HepG2 (cell line): ENCODE measurements around the gene UBE2O. TPM values are rescaled to one million over a fixed set of nuclear protein-coding genes. Genes with fewer than 3 reads are reported as not detected.

Experiments
- ATAC-seq: fragments of 200-7000 bp; cut with Tn5 transposase; 3 replicates; pipeline ENCODE4 v1.9.1; 2020; ENCODE audit warnings: mild to moderate bottlenecking, moderate library complexity
- BruUV-seq: library from RNA; stranded (reverse); fragments of 400-500 nt; replicated peaks from 2 replicates; lab custom pipeline; 2021; lab: Mats Ljungman, UMichigan
- CTCF ChIA-PET: fragments of 300-600 bp; formaldehyde crosslinking; extraction: SDS; loops from one replicate; lab custom pipeline; 2021; ENCODE audit warnings: low total read pairs, inconsistent platforms, low intra/inter-chr PET ratio; lab: Yijun Ruan, JAX
- POLR2A ChIA-PET: fragments of 350-600 bp; sonication (Branson Sonifier 250); formaldehyde crosslinking; loops from one replicate; lab custom pipeline; 2020; ENCODE audit warnings: antibody characterized with exemption, inconsistent platforms; lab: Yijun Ruan, JAX
- DNase-seq: peaks from one replicate; pipeline ENCODE4 v3.0.0-alpha.2; 2015; ENCODE audit warnings: low spot score
- FAIRE-seq: peaks from 3 replicates; lab custom pipeline; 2011; peaks lifted over from hg19 to GRCh38; lab: Jason Lieb, UNC
- H2AFZ ChIP-seq: one replicate; pipeline ENCODE4 v1.6.1; 2011; ENCODE audit warnings: low read length, inconsistent platforms
- H3K27ac ChIP-seq: fragments of 300-600 bp; 3 replicates; pipeline ENCODE4 v1.8.0; 2011; ENCODE audit warnings: mixed run types, mild to moderate bottlenecking, mixed read lengths, low read length, inconsistent platforms; ENCODE audit not compliant: insufficient read depth; ENCODE audit errors: extremely low read length
- H3K27me3 ChIP-seq, 2 experiments: fragments of 200-600 bp in 1 of 2; 2 replicates in 1 of 2; 3 replicates in 1 of 2; pipeline versions ENCODE4 v1.6.0 to v1.8.0; 2011; ENCODE audit warnings: low read length in 2 of 2, mild to moderate bottlenecking in 2 of 2, moderate library complexity in 2 of 2, inconsistent platforms in 1 of 2; ENCODE audit not compliant: insufficient read depth in 2 of 2, control insufficient read depth in 1 of 2
- H3K36me3 ChIP-seq, 2 experiments: fragments of 200-600 bp in 1 of 2; replicated peaks in 1 of 2; 2 replicates in 1 of 2; 3 replicates in 1 of 2; pipeline versions ENCODE4 v1.5.1 to v1.8.0; 2011; ENCODE audit warnings: low read length in 2 of 2, inconsistent platforms in 1 of 2; ENCODE audit not compliant: insufficient read depth in 2 of 2, control insufficient read depth in 1 of 2
- H3K4me1 ChIP-seq: 2 replicates; pipeline ENCODE4 v1.5.1; 2012; ENCODE audit warnings: low read length, inconsistent platforms; ENCODE audit not compliant: insufficient read depth
- H3K4me2 ChIP-seq: 2 replicates; pipeline ENCODE4 v1.6.0; 2011; ENCODE audit warnings: low read depth, low read length, inconsistent platforms
- H3K4me3 ChIP-seq, 3 experiments: fragments of 200-600 bp in 1 of 3; sonication (generic), shearing (Covaris generic) in 1 of 3; replicated peaks in 1 of 3; 2 replicates each; pipeline ENCODE4 v1.5.1; 2011 to 2016; ENCODE audit warnings: low read length in 3 of 3, inconsistent platforms in 2 of 3, low read depth in 2 of 3, mild to moderate bottlenecking in 2 of 3, control low read depth in 1 of 3, mixed read lengths in 1 of 3; ENCODE audit not compliant: insufficient read depth in 1 of 3
- H3K79me2 ChIP-seq: one replicate; pipeline ENCODE4 v1.6.1; 2011; ENCODE audit warnings: low read length, inconsistent platforms; ENCODE audit not compliant: insufficient read depth
- H3K9ac ChIP-seq: 2 replicates; pipeline ENCODE4 v1.6.0; 2011; ENCODE audit warnings: mild to moderate bottlenecking, low read depth, low read length, inconsistent platforms; ENCODE audit not compliant: insufficient read depth
- H3K9me3 ChIP-seq: 2 replicates; pipeline ENCODE4 v1.5.1; 2012; ENCODE audit warnings: mild to moderate bottlenecking, low read length
- H4K20me1 ChIP-seq: 2 replicates; pipeline ENCODE4 v1.6.0; 2011; ENCODE audit warnings: inconsistent platforms, mild to moderate bottlenecking, low read length, moderate library complexity; ENCODE audit not compliant: insufficient read depth
- ELK4 ChIP-seq: sonication (generic); formaldehyde crosslinking; IDR thresholded peaks from 2 replicates; pipeline ENCODE4 v1.9.0; 2021; ENCODE audit warnings: missing genetic modification reagents, borderline replicate concordance
- FOXA3 ChIP-seq: IDR thresholded peaks from 2 replicates; pipeline ENCODE4 v1.6.1; 2016; ENCODE audit warnings: missing genetic modification reagents, missing compliant biosample characterization
- HCFC1 ChIP-seq: fragments of 150-350 bp; IDR thresholded peaks from 2 replicates; pipeline ENCODE4 v1.6.1; 2014; ENCODE audit warnings: low read depth, low read length
- HES4 ChIP-seq: sonication (generic); formaldehyde crosslinking; IDR thresholded peaks from 2 replicates; pipeline ENCODE4 v1.9.0; 2021; ENCODE audit warnings: mild to moderate bottlenecking, missing genetic modification reagents, borderline replicate concordance
- MNT ChIP-seq: fragments of 450-650 bp; IDR thresholded peaks from 2 replicates; pipeline ENCODE4 v1.6.1; 2016
- POLR2A ChIP-seq, 2 experiments: IDR thresholded peaks; 2 replicates each; pipeline ENCODE4 v1.6.1; 2011; ENCODE audit warnings: low read depth in 2 of 2, low read length in 2 of 2, mild to moderate bottlenecking in 1 of 2, moderate library complexity in 1 of 2; ENCODE audit not compliant: insufficient read depth in 1 of 2
- SALL2 ChIP-seq: sonication (generic); formaldehyde crosslinking; IDR thresholded peaks from 2 replicates; pipeline ENCODE4 v1.8.1; 2023; ENCODE audit warnings: mild to moderate bottlenecking, missing genetic modification reagents, inconsistent platforms
- THAP7 ChIP-seq: sonication (generic); formaldehyde crosslinking; IDR thresholded peaks from 2 replicates; pipeline ENCODE4 v1.8.1; 2023; ENCODE audit warnings: mild to moderate bottlenecking, missing genetic modification reagents
- TIGD3 ChIP-seq: sonication (generic); formaldehyde crosslinking; IDR thresholded peaks from 2 replicates; pipeline ENCODE4 v1.5.1; 2020; ENCODE audit warnings: mild to moderate bottlenecking, missing genetic modification reagents, borderline replicate concordance
- ZC3H4 ChIP-seq: sonication (generic); formaldehyde crosslinking; IDR thresholded peaks from 2 replicates; pipeline ENCODE4 v1.4.0; 2020; ENCODE audit warnings: missing genetic modification reagents, borderline replicate concordance
- ZNF367 ChIP-seq: sonication (generic); formaldehyde crosslinking; IDR thresholded peaks from 2 replicates; pipeline ENCODE4 v1.4.0; 2020; ENCODE audit warnings: missing genetic modification reagents, borderline replicate concordance
- ZNF501 ChIP-seq: sonication (generic); formaldehyde crosslinking; IDR thresholded peaks from 2 replicates; pipeline ENCODE4 v1.5.1; 2020; ENCODE audit warnings: mild to moderate bottlenecking, moderate library complexity, missing genetic modification reagents
- ZNF513 ChIP-seq: sonication (generic); formaldehyde crosslinking; conservative IDR thresholded peaks from 2 replicates; pipeline ENCODE4 v1.5.0; 2020; ENCODE audit warnings: missing genetic modification reagents
- ZNF543 ChIP-seq: sonication (generic); formaldehyde crosslinking; IDR thresholded peaks from 2 replicates; pipeline ENCODE4 v1.4.0; 2020; ENCODE audit warnings: mild to moderate bottlenecking, missing genetic modification reagents
- ZNF770 ChIP-seq: sonication (generic); formaldehyde crosslinking; IDR thresholded peaks from 2 replicates; pipeline ENCODE4 v1.5.0; 2020; ENCODE audit warnings: mild to moderate bottlenecking, missing genetic modification reagents
- ZNF841 ChIP-seq: sonication (generic); formaldehyde crosslinking; IDR thresholded peaks from 2 replicates; pipeline ENCODE4 v1.8.1; 2023; ENCODE audit warnings: missing genetic modification reagents, borderline replicate concordance
- WGBS: methylation state at CpG from one replicate; pipeline ENCODE4 v1.1.6; 2017; ENCODE audit warnings: low lambda C conversion rate; 5-methylcytosine and 5-hydroxymethylcytosine counted together
- in situ Hi-C: cut with HindIII; loops from 2 replicates; pipeline ENCODE4 v1.10.0; 2017; ENCODE audit warnings: low pct_unique_long_range_greater_than_20kb; ENCODE audit not compliant: extremely low pct_ligation_motif_present
- intact Hi-C: fragments of 100-400 bp; cut with micrococcal nuclease; formaldehyde crosslinking; loops from one replicate; pipeline ENCODE4 v1.10.0; 2022; ENCODE audit not compliant: unreplicated experiment
- polyA plus RNA-seq, 8 experiments: library from polyadenylated mRNA; depleted of rRNA in 3 of 8; stranded (reverse) in 7 of 8; unstranded in 1 of 8; fragments of >200 nt; fragmentation: Illumina TruSeq in 4 of 8; extraction: Trizol in 4 of 8; gene quantifications; 2 replicates each; pipeline versions ENCODE4 v1.2.1 to v1.2.3, GENCODE V29; 2011 to 2016; ENCODE audit warnings: low read depth in 4 of 8, missing spikeins in 1 of 8, mixed read lengths in 1 of 8; ENCODE audit not compliant: insufficient read depth in 1 of 8
- total RNA-seq, 5 experiments: library from RNA; depleted of rRNA; stranded (reverse); fragments of >200 nt; fragmentation: Illumina TruSeq; extraction: Trizol; gene quantifications; 2 replicates each; pipeline ENCODE4 v1.2.3, GENCODE V29; 2016; ENCODE audit warnings: low read depth in 1 of 5

UBE2O gene
- total and polyA plus RNA-seq, 2 of the 13 experiments (the other 11 are each of a cell fraction or from before 2014, with no cell fraction given) = 21.5 to 23.5 TPM

- H3K27me3 ChIP-seq = no peaks in the 10 kb centered on the region; a peak in 1 of 5 replicates
- peak; percentile 59 for ATAC-seq
- H3K9ac ChIP-seq = peak overlapping the region; percentile 62
- peaks cover 15% of the 10 kb centered on the region for H3K79me2 ChIP-seq
- H3K9me3 ChIP-seq = no peaks in the 10 kb centered on the region
- BruUV-seq = no TSS peak
- DNase-seq = peak; percentile 83
- H3K27ac ChIP-seq = peak overlapping the region; percentile 80
- H3K4me3 ChIP-seq = peak overlapping the region; percentile 21 to 57 (median 35)
- in situ Hi-C loops (no loop called here), intact Hi-C loops (no loop called here)
- WGBS = 13% methylated on average over 12 of the region's 12 CpGs
- H2AFZ ChIP-seq = peak overlapping the region; percentile 15
- peaks cover 68% of the 10 kb centered on the region for H3K4me1 ChIP-seq
- no peak for FAIRE-seq
- H3K4me2 ChIP-seq = peak overlapping the region; percentile 81
- no peaks in the 10 kb centered on the region for H4K20me1 ChIP-seq
- CTCF ChIA-PET = no interaction called here
- no peaks in the 10 kb centered on the region for H3K36me3 ChIP-seq
- POLR2A ChIA-PET = interaction anchor here (1.0 to 24.7 kb wide), 7 partner anchors 10 to 49 kb away, joined by 3 to 1379 read pairs (median 6); partner anchors contain the start of genes QRICH2 and SPHK1
- TF ChIP-seq TIGD3 (no peak), ZNF841 (no peak), ZC3H4 (CRISPR knock-in tag) (no peak), HES4 (CRISPR knock-in tag) (no peak), POLR2A (IDR thresholded peaks at IDR 0.05; ENCODE audit: insufficient read depth in 1 of 2, low read depth in 2 of 2, low read length in 2 of 2) (no peak), MNT (no peak), ZNF501 (no peak), HCFC1 (no peak), ELK4 (no peak), ZNF367 (CRISPR knock-in tag) (no peak), ZNF543 (CRISPR knock-in tag) (no peak), SALL2 (CRISPR knock-in tag) (no peak), ZNF770 (CRISPR knock-in tag) (peak; percentile 80), FOXA3 (CRISPR knock-in tag) (peak; percentile 76), ZNF513 (CRISPR knock-in tag) (no peak), THAP7 (CRISPR knock-in tag) (no peak)
Observed at GRCh38 chr17:76356803-76357456, 96.0 kb downstream of the UBE2O start.
